OCI-M1 (cell line): ENCODE data around the gene VPS13C.

Source experiments
- DNase-seq: peaks from one replicate; lab custom pipeline; 2025; lab: John Stamatoyannopoulos, UW

The VPS13C gene

GRCh38 chr15:61816856-61817255 is 243.4 kb downstream of the VPS13C start:
- no peak for DNase-seq

- DNase-seq = no peak
Measured at GRCh38 chr15:61815356-61816083, 244.7 kb downstream of the VPS13C start.

- no peak for DNase-seq
Measured at GRCh38 chr15:61812476-61812875, 247.8 kb downstream of the VPS13C start.

GRCh38 chr15:61811952-61812351 is 248.3 kb downstream of the VPS13C start:
- no peak for DNase-seq

- no peak for DNase-seq
Measured at GRCh38 chr15:61809216-61809615, 251.0 kb downstream of the VPS13C start.

- DNase-seq = no peak
Measured at GRCh38 chr15:61807281-61807929, 252.8 kb downstream of the VPS13C start.
